Liver (tissue), 9 donors: ENCODE data around the gene YTHDF2. TPM values are rescaled to one million over a fixed set of nuclear protein-coding genes. Genes with fewer than 3 reads are reported as not detected.

Source experiments
- DNase-seq: peaks from one replicate; pipeline ENCODE4 v3.0.0-alpha.2; 2017; ENCODE audit warnings: low spot score
- H3K27ac ChIP-seq, 2 donors: one replicate each; pipeline ENCODE4 v1.7.0; 2013; ENCODE audit warnings: inconsistent platforms in 2 of 2, low read length in 2 of 2, control low read depth in 1 of 2, low read depth in 1 of 2, mild to moderate bottlenecking in 1 of 2
- H3K27me3 ChIP-seq, 4 donors: one replicate each; pipeline versions ENCODE4 v1.6.1 to v1.7.0; 2013; ENCODE audit warnings: low read length in 3 of 4, inconsistent platforms in 1 of 4, mild to moderate bottlenecking in 1 of 4, moderate library complexity in 1 of 4; ENCODE audit not compliant: control insufficient read depth in 4 of 4, insufficient read depth in 4 of 4
- H3K36me3 ChIP-seq, 4 donors: one replicate each; pipeline versions ENCODE4 v1.6.1 to v1.7.0; 2013; ENCODE audit warnings: low read length in 3 of 4, mild to moderate bottlenecking in 3 of 4, low read depth in 1 of 4, moderate library complexity in 1 of 4; ENCODE audit not compliant: control insufficient read depth in 4 of 4, insufficient read depth in 3 of 4
- H3K4me1 ChIP-seq, 4 donors: one replicate each; pipeline versions ENCODE4 v1.6.1 to v1.7.0; 2013; ENCODE audit warnings: low read length in 3 of 4, mild to moderate bottlenecking in 3 of 4, moderate library complexity in 1 of 4; ENCODE audit not compliant: control insufficient read depth in 4 of 4, insufficient read depth in 4 of 4
- H3K4me3 ChIP-seq, 3 donors: one replicate each; pipeline versions ENCODE4 v1.6.1 to v1.7.0; 2013; ENCODE audit warnings: low read length in 3 of 3, control low read depth in 1 of 3, low read depth in 1 of 3, mild to moderate bottlenecking in 1 of 3
- H3K9ac ChIP-seq, 2 donors: one replicate each; pipeline ENCODE4 v1.7.0; 2013; ENCODE audit warnings: low read length in 2 of 2, mild to moderate bottlenecking in 2 of 2, moderate library complexity in 2 of 2, control low read depth in 1 of 2, low read depth in 1 of 2
- H3K9me3 ChIP-seq, 4 donors: one replicate each; pipeline versions ENCODE4 v1.6.1 to v1.7.0; 2013; ENCODE audit warnings: low read length in 3 of 4; ENCODE audit not compliant: control insufficient read depth in 4 of 4
- FOXA1 ChIP-seq: IDR thresholded peaks from 2 replicates; pipeline ENCODE4 v1.6.1; 2016; ENCODE audit warnings: antibody characterized with exemption
- FOXA2 ChIP-seq: IDR thresholded peaks from 2 replicates; pipeline ENCODE4 v1.6.1; 2016; ENCODE audit warnings: antibody characterized with exemption
- GABPA ChIP-seq, 2 donors: IDR thresholded peaks in 1 of 2; conservative IDR thresholded peaks in 1 of 2; 2 replicates each; pipeline ENCODE4 v1.6.1; 2016; ENCODE audit warnings: antibody characterized with exemption in 2 of 2, mild to moderate bottlenecking in 1 of 2, moderate library complexity in 1 of 2
- HNF4A ChIP-seq, 2 donors: conservative IDR thresholded peaks; 2 replicates each; pipeline ENCODE4 v1.6.1; 2016; ENCODE audit warnings: antibody characterized with exemption in 2 of 2, mild to moderate bottlenecking in 2 of 2
- HNF4G ChIP-seq: IDR thresholded peaks from 2 replicates; pipeline ENCODE4 v1.6.1; 2016; ENCODE audit warnings: antibody characterized with exemption
- JUND ChIP-seq, 2 donors: IDR thresholded peaks; 2 replicates each; pipeline ENCODE4 v1.6.1; 2016; ENCODE audit warnings: antibody characterized with exemption in 2 of 2
- NR2F2 ChIP-seq: IDR thresholded peaks from 2 replicates; pipeline ENCODE4 v1.6.1; 2016; ENCODE audit warnings: antibody characterized with exemption
- RAD21 ChIP-seq, 2 donors: IDR thresholded peaks; 2 replicates each; pipeline ENCODE4 v1.6.1; 2016; ENCODE audit warnings: antibody characterized with exemption in 2 of 2, mild to moderate bottlenecking in 2 of 2
- RXRA ChIP-seq, 2 donors: IDR thresholded peaks; 2 replicates each; pipeline ENCODE4 v1.6.1; 2017 to 2018; ENCODE audit warnings: antibody characterized with exemption in 2 of 2, mild to moderate bottlenecking in 1 of 2
- SP1 ChIP-seq: IDR thresholded peaks from 2 replicates; pipeline ENCODE4 v1.6.1; 2018; ENCODE audit warnings: antibody characterized with exemption, mild to moderate bottlenecking
- TAF1 ChIP-seq: conservative IDR thresholded peaks from 2 replicates; pipeline ENCODE4 v1.6.1; 2016; ENCODE audit warnings: antibody characterized with exemption, mild to moderate bottlenecking
- YY1 ChIP-seq: IDR thresholded peaks from 2 replicates; pipeline ENCODE4 v1.6.1; 2016; ENCODE audit warnings: antibody characterized with exemption, mild to moderate bottlenecking
- WGBS: extraction: QIAGEN DNeasy Blood & Tissue Kit; methylation state at CpG from one replicate; pipeline ENCODE4 v1.1.7; 2013; 5-methylcytosine and 5-hydroxymethylcytosine counted together
- polyA plus RNA-seq, 2 donors: library from polyadenylated mRNA; stranded (reverse) in 1 of 2; unstranded in 1 of 2; fragments of 200-250 nt in 1 of 2; fragments of >200 nt in 1 of 2; fragmentation: Nextera tagmentation in 1 of 2; extraction: Ambion mirVana in 1 of 2; gene quantifications; one replicate each; pipeline versions ENCODE4 v1.2.1 to v1.2.3, GENCODE V29; 2013 to 2015
- total RNA-seq, 2 donors: library from RNA; depleted of rRNA; stranded (reverse); fragments of >200 nt; gene quantifications; one replicate each; pipeline ENCODE4 v1.2.3, GENCODE V29; 2014
- TF ChIP-seq, protein P1 (sequence below): IDR thresholded peaks from 2 replicates; pipeline ENCODE4 v1.6.1; 2016; ENCODE audit warnings: antibody characterized with exemption
- TF ChIP-seq, protein P2 (sequence below): fragments of 150-350 bp; IDR thresholded peaks from 2 replicates; pipeline ENCODE4 v1.5.1; 2017; ENCODE audit warnings: improper control_type of control experiment, low read depth, low read length; ENCODE audit not compliant: missing input control
- TF ChIP-seq, protein P3 (sequence below): IDR thresholded peaks from 2 replicates; pipeline ENCODE4 v1.6.1; 2016; ENCODE audit warnings: antibody characterized with exemption
- TF ChIP-seq, protein P4 (sequence below): IDR thresholded peaks from 2 replicates; pipeline ENCODE4 v1.6.1; 2016; ENCODE audit warnings: antibody characterized with exemption
- donor health status: healthy.
- donor health status: healthy.
- donor health status: healthy.
- donor health status: healthy.
- donor health status: healthy.

YTHDF2 gene
- total and polyA plus RNA-seq, 4 donors, result 21.1 to 37.9 (median 29.9) TPM

DNA sequence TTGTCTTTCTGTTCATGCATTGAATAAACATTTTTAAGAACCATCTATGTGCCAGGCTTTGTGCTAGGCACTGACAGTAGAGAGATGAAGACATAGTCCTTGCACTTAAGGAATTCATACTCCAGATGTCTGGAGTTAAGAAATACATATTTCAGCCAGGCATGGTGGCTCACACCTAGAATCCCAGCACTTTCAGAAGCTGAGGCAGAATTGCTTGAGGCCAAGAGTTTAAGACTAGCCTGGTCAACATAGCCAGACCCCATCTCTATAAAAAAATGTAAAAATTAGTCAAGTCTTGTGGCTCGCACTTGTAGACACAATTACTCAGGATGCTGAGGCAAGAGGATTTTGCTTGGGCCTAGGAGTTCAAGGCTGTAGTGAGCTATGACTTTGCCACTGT is 18.6 kb upstream of the YTHDF2 start:
- Histone ChIP-seq H3K27ac (no peak overlapping the region), H3K9ac (no peak overlapping the region), H3K4me1 (no peaks in the 10 kb centered on the region), H3K4me3 (no peak overlapping the region), H3K27me3 (no peaks in the 10 kb centered on the region), H3K9me3 (no peaks in the 10 kb centered on the region), H3K36me3 (peaks cover 0 to 17% (median 10%) of the 10 kb centered on the region in 4 donors)
- 100% methylated on average over 1 of the region's 1 CpG for WGBS
- TF ChIP-seq NR2F2 (no peak), GABPA (IDR thresholded peaks at IDR 0.05 in 1 of 2, conservative IDR thresholded peaks at IDR 0.05 in 1 of 2) (no peak), RAD21 (IDR thresholded peaks at IDR 0.05) (no peak), RXRA (IDR thresholded peaks at IDR 0.05) (no peak), FOXA2 (no peak), YY1 (no peak), SP1 (no peak), TAF1 (no peak), JUND (IDR thresholded peaks at IDR 0.05) (no peak), HNF4A (conservative IDR thresholded peaks at IDR 0.05) (no peak), FOXA1 (no peak)
- TF ChIP-seq, protein P1, sequence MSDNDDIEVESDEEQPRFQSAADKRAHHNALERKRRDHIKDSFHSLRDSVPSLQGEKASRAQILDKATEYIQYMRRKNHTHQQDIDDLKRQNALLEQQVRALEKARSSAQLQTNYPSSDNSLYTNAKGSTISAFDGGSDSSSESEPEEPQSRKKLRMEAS, result no peak
- TF ChIP-seq, protein P2, sequence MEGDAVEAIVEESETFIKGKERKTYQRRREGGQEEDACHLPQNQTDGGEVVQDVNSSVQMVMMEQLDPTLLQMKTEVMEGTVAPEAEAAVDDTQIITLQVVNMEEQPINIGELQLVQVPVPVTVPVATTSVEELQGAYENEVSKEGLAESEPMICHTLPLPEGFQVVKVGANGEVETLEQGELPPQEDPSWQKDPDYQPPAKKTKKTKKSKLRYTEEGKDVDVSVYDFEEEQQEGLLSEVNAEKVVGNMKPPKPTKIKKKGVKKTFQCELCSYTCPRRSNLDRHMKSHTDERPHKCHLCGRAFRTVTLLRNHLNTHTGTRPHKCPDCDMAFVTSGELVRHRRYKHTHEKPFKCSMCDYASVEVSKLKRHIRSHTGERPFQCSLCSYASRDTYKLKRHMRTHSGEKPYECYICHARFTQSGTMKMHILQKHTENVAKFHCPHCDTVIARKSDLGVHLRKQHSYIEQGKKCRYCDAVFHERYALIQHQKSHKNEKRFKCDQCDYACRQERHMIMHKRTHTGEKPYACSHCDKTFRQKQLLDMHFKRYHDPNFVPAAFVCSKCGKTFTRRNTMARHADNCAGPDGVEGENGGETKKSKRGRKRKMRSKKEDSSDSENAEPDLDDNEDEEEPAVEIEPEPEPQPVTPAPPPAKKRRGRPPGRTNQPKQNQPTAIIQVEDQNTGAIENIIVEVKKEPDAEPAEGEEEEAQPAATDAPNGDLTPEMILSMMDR, result no peak
- TF ChIP-seq, protein P3, sequence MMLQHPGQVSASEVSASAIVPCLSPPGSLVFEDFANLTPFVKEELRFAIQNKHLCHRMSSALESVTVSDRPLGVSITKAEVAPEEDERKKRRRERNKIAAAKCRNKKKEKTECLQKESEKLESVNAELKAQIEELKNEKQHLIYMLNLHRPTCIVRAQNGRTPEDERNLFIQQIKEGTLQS, result no peak
- TF ChIP-seq, protein P4, sequence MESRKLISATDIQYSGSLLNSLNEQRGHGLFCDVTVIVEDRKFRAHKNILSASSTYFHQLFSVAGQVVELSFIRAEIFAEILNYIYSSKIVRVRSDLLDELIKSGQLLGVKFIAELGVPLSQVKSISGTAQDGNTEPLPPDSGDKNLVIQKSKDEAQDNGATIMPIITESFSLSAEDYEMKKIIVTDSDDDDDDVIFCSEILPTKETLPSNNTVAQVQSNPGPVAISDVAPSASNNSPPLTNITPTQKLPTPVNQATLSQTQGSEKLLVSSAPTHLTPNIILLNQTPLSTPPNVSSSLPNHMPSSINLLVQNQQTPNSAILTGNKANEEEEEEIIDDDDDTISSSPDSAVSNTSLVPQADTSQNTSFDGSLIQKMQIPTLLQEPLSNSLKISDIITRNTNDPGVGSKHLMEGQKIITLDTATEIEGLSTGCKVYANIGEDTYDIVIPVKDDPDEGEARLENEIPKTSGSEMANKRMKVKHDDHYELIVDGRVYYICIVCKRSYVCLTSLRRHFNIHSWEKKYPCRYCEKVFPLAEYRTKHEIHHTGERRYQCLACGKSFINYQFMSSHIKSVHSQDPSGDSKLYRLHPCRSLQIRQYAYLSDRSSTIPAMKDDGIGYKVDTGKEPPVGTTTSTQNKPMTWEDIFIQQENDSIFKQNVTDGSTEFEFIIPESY, result no peak
- no peak for DNase-seq

DNA sequence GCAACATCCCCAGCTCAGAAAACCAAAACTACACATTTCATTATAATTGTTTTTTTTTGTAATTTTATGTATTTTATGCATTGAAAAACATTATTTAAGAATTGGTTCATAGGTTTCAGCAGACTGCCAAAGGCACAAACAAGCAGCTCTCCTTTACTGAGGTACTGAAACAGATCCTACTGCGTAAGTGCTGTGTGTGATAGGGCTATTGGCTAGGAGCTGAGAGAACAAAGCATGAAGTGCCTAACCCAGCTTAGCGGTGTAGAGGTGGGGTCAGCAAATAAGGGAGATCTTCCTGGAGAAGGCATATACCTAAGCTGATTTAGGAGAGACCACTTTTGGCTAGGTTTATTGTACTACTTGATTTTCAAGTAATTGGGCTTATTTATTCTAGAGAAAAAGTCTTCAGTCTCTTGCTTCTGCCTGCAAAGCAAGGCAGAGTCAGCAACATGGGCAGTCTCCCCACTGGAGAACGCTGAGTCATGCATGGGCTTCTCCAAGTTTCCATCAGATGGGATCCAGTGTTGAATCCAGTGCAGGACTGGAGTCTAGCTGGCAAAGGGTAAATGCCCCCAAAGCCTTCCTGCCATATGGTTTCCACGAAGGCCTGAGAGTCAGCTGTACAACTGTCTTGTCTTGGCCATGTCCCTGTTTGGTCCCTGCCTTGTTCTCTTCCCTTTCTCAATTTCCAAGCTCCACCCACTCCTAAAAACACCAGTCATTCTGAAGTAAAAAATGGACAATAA is 18.0 kb upstream of the YTHDF2 start:
- no peak overlapping the region for H3K27ac ChIP-seq
- WGBS, result 90% methylated on average over 4 of the region's 4 CpGs
- peaks cover 0 to 13% (median 7%) of the 10 kb centered on the region in 4 donors for H3K36me3 ChIP-seq

More for the DNA sequence above, 18.0 kb upstream of the YTHDF2 start:
- TF ChIP-seq NR2F2 (no peak), RAD21 (IDR thresholded peaks at IDR 0.05) (no peak), SP1 (no peak), TAF1 (no peak), FOXA1 (no peak), GABPA (IDR thresholded peaks at IDR 0.05 in 1 of 2, conservative IDR thresholded peaks at IDR 0.05 in 1 of 2) (no peak), HNF4G (no peak), JUND (IDR thresholded peaks at IDR 0.05) (no peak), YY1 (no peak), FOXA2 (no peak)
- TF ChIP-seq, protein P2, result no peak
- TF ChIP-seq, protein P3, result no peak
- TF ChIP-seq, protein P1, result no peak
- H3K9ac ChIP-seq, result no peak overlapping the region
- no peaks in the 10 kb centered on the region for H3K27me3 ChIP-seq
- no peak for DNase-seq
- H3K9me3 ChIP-seq, result no peaks in the 10 kb centered on the region
- H3K4me3 ChIP-seq, result no peak overlapping the region
- H3K4me1 ChIP-seq, result no peaks in the 10 kb centered on the region
